HCT116 (cell line): ENCODE measurements around the gene CRYBG2. TPM values are rescaled to one million over a fixed set of nuclear protein-coding genes. Genes with fewer than 3 reads are reported as not detected.

ENCODE experiments used
- ATAC-seq: fragments of 200-7000 bp; cut with Tn5 transposase; 2 replicates; pipeline ENCODE4 v1.9.1; 2020; ENCODE audit warnings: mild to moderate bottlenecking, moderate library complexity
- BruUV-seq: library from RNA; stranded (reverse); fragments of 400-500 nt; replicated peaks from 2 replicates; lab custom pipeline; 2021; lab: Mats Ljungman, UMichigan
- CTCF ChIA-PET: fragments of 300-600 bp; sonication (Branson Sonifier 250); formaldehyde crosslinking; loops from one replicate; lab custom pipeline; 2021; ENCODE audit warnings: antibody characterized with exemption; lab: Charles Lee
- POLR2A ChIA-PET: fragments of 300-600, 350-600 bp; sonication (Branson Sonifier 250); formaldehyde crosslinking; loops from one replicate; lab custom pipeline; 2021; ENCODE audit warnings: antibody characterized with exemption; lab: Charles Lee
- RAD21 ChIA-PET, 2 experiments: fragments of 300-600 bp; sonication (Branson Sonifier 250); formaldehyde crosslinking; loops; one replicate each; lab custom pipeline; 2023; ENCODE audit warnings: low total read pairs in 2 of 2; ENCODE audit not compliant: uncharacterized antibody in 2 of 2, unreplicated experiment in 2 of 2, low non-redundant PET in 1 of 2; lab: Charles Lee
- DNase-seq: peaks from one replicate; pipeline ENCODE4 v3.0.0-alpha.2; 2010; ENCODE audit warnings: low read depth, low spot score
- H2AFZ ChIP-seq: fragments of 200-600 bp; shearing (Covaris generic), sonication (generic); 2 replicates; pipeline ENCODE4 v1.6.1; 2017; ENCODE audit warnings: low read depth, mixed run types, mixed read lengths, antibody characterized with exemption, low read length; ENCODE audit not compliant: poor library complexity, severe bottlenecking
- H3K27ac ChIP-seq: 2 replicates; pipeline ENCODE4 v1.5.1; 2012; ENCODE audit warnings: low read depth, low read length
- H3K27me3 ChIP-seq: fragments of 200-600 bp; sonication (generic); 2 replicates; pipeline ENCODE4 v1.6.1; 2016; ENCODE audit warnings: mixed run types, low read length, mixed read lengths; ENCODE audit not compliant: insufficient read depth
- H3K36me3 ChIP-seq, 2 experiments: fragments of 200-500 bp in 1 of 2; fragments of 200-600 bp in 1 of 2; sonication (Bioruptor generic) in 1 of 2; sonication (generic) in 1 of 2; 2 replicates each; pipeline versions ENCODE4 v1.5.1 to v1.6.1; 2014 to 2016; ENCODE audit warnings: low read length in 2 of 2, inconsistent platforms in 1 of 2, mixed read lengths in 1 of 2, mixed run types in 1 of 2; ENCODE audit not compliant: insufficient read depth in 2 of 2, control insufficient read depth in 1 of 2
- H3K4me1 ChIP-seq, 2 experiments: fragments of 200-600 bp in 1 of 2; sonication (generic) in 1 of 2; 2 replicates each; pipeline versions ENCODE4 v1.5.1 to v1.6.1; 2012 to 2017; ENCODE audit warnings: low read length in 2 of 2, inconsistent platforms in 1 of 2, mild to moderate bottlenecking in 1 of 2, mixed read lengths in 1 of 2, mixed run types in 1 of 2, moderate library complexity in 1 of 2; ENCODE audit not compliant: insufficient read depth in 2 of 2, control insufficient read depth in 1 of 2
- H3K4me2 ChIP-seq: fragments of 200-600 bp; sonication (generic); 2 replicates; pipeline ENCODE4 v1.6.1; 2017; ENCODE audit warnings: mixed run types, low read length, mixed read lengths
- H3K4me3 ChIP-seq, 2 experiments: fragments of 200-600 bp in 1 of 2; sonication (generic) in 1 of 2; replicated peaks in 1 of 2; 2 replicates each; pipeline ENCODE4 v1.5.1; 2011 to 2016; ENCODE audit warnings: low read length in 2 of 2, control low read depth in 1 of 2, low read depth in 1 of 2, mild to moderate bottlenecking in 1 of 2, mixed read lengths in 1 of 2, mixed run types in 1 of 2
- H3K79me2 ChIP-seq: fragments of 200-600 bp; sonication (generic); 2 replicates; pipeline ENCODE4 v1.6.1; 2017; ENCODE audit warnings: mild to moderate bottlenecking, mixed run types, low read length, moderate library complexity, mixed read lengths; ENCODE audit not compliant: insufficient read depth
- H3K9ac ChIP-seq: fragments of 200-600 bp; sonication (generic); 2 replicates; pipeline ENCODE4 v1.6.1; 2016; ENCODE audit warnings: low read length, mixed read lengths
- H3K9me2 ChIP-seq: fragments of 200-600 bp; sonication (generic), shearing (Covaris generic); 2 replicates; pipeline ENCODE4 v1.6.1; 2017; ENCODE audit warnings: mixed run types, mild to moderate bottlenecking, moderate library complexity; ENCODE audit not compliant: insufficient read depth
- H3K9me3 ChIP-seq, 2 experiments: fragments of 200-500 bp in 1 of 2; fragments of 200-600 bp in 1 of 2; sonication (Bioruptor generic) in 1 of 2; sonication (generic) in 1 of 2; 2 replicates each; pipeline ENCODE4 v1.6.1; 2014 to 2017; ENCODE audit warnings: low read length in 2 of 2, mixed read lengths in 2 of 2, inconsistent platforms in 1 of 2, low read depth in 1 of 2, mild to moderate bottlenecking in 1 of 2, mixed run types in 1 of 2, moderate library complexity in 1 of 2; ENCODE audit not compliant: control insufficient read depth in 1 of 2, insufficient read depth in 1 of 2
- H4K20me1 ChIP-seq: fragments of 200-600 bp; sonication (generic), shearing (Covaris generic); 2 replicates; pipeline ENCODE4 v1.6.1; 2017; ENCODE audit warnings: mixed run types, mild to moderate bottlenecking, moderate library complexity; ENCODE audit not compliant: insufficient read depth
- POLR2AphosphoS5 ChIP-seq: IDR thresholded peaks from 2 replicates; pipeline ENCODE4 v1.6.1; 2011; ENCODE audit warnings: mild to moderate bottlenecking, low read depth, low read length, moderate library complexity
- REST ChIP-seq: IDR thresholded peaks from 2 replicates; pipeline ENCODE4 v1.6.1; 2012; ENCODE audit warnings: low read depth
- intact Hi-C: fragments of 100-400 bp; cut with micrococcal nuclease; formaldehyde crosslinking; loops from 2 replicates; pipeline ENCODE4 v1.10.0; 2022
- total RNA-seq: library from RNA; stranded (reverse); gene quantifications from one replicate; pipeline ENCODE4 v1.2.1, GENCODE V29; 2021; ENCODE audit not compliant: unreplicated experiment

CRYBG2 gene
- total RNA-seq, 1 experiment from 2014 or later = 10.5 TPM

- Histone ChIP-seq H3K79me2 (peaks cover 20% of the 10 kb centered on the region), H3K36me3 (peaks cover 13 to 16% of the 10 kb centered on the region in 2 experiments), H3K9ac (peak overlapping the region; percentile 83; the same call in 1 of the 2 replicates), H3K27me3 (no peaks in the 10 kb centered on the region), H3K9me2 (no peaks in the 10 kb centered on the region), H3K27ac (peak overlapping the region; percentile 81; the same call in 1 of the 2 replicates), H4K20me1 (no peaks in the 10 kb centered on the region), H3K9me3 (no peaks in the 10 kb centered on the region), H3K4me1 (peaks cover 45 to 94% of the 10 kb centered on the region in 2 experiments), H3K4me3 (peak overlapping the region; percentile 74 to 76), H2AFZ (no peak overlapping the region), H3K4me2 (peak overlapping the region; percentile 97)
- no peak for ATAC-seq
- BruUV-seq = TSS peak; percentile 76
- ChIA-PET POLR2A (no interaction called here), CTCF (interaction anchor here (2.0 kb wide), 1 partner anchor 136 kb away, joined by 7 read pairs; no protein-coding TSS in a partner anchor), RAD21 (no interaction called here)
- no peak for TF ChIP-seq REST
- TF ChIP-seq POLR2AphosphoS5 = peak; percentile 33; the same call in 1 of the 2 replicates
- DNase-seq = no peak
- intact Hi-C loops = no loop called here
These were observed 72.6 kb downstream of the CRYBG2 start for GRCh38 chr1:26281091-26281958.
